H9 (cell line): ENCODE measurements around the gene KRTAP10-11. TPM values are rescaled to one million over a fixed set of nuclear protein-coding genes. Genes with fewer than 3 reads are reported as not detected.

Experiments used
- DNase-seq: peaks from one replicate; pipeline ENCODE4 v3.0.0-alpha.2; 2017
- H2AFZ ChIP-seq: one replicate; pipeline ENCODE4 v1.6.1; 2013; ENCODE audit warnings: mild to moderate bottlenecking, low read length, control low read depth, moderate library complexity
- H2AK5ac ChIP-seq: 2 replicates; pipeline ENCODE4 v1.6.1; 2013; ENCODE audit warnings: low read length, control low read depth, mixed read lengths; ENCODE audit not compliant: insufficient read length
- H2BK120ac ChIP-seq: one replicate; pipeline ENCODE4 v1.6.1; 2013; ENCODE audit warnings: low read depth, mild to moderate bottlenecking, low read length, control low read depth, inconsistent platforms; ENCODE audit not compliant: poor library complexity, severe bottlenecking
- H2BK12ac ChIP-seq: 2 replicates; pipeline ENCODE4 v1.6.1; 2013; ENCODE audit warnings: low read length, control low read depth, mixed read lengths, low read depth; ENCODE audit not compliant: insufficient read length
- H2BK15ac ChIP-seq: 2 replicates; pipeline ENCODE4 v1.6.1; 2013; ENCODE audit warnings: low read depth, low read length, control low read depth
- H2BK20ac ChIP-seq: one replicate; pipeline ENCODE4 v1.6.1; 2013; ENCODE audit warnings: low read depth, mild to moderate bottlenecking, low read length, control low read depth, inconsistent platforms; ENCODE audit not compliant: poor library complexity, severe bottlenecking
- H2BK5ac ChIP-seq: 2 replicates; pipeline ENCODE4 v1.6.1; 2013; ENCODE audit warnings: low read length, control low read depth, mixed read lengths; ENCODE audit not compliant: insufficient read length
- H3K14ac ChIP-seq: 2 replicates; pipeline ENCODE4 v1.6.1; 2013; ENCODE audit warnings: low read length, control low read depth; ENCODE audit not compliant: insufficient read depth
- H3K18ac ChIP-seq: 2 replicates; pipeline ENCODE4 v1.6.1; 2013; ENCODE audit warnings: low read depth, mild to moderate bottlenecking, mixed read lengths, low read length, control low read depth; ENCODE audit not compliant: insufficient read length
- H3K23ac ChIP-seq: 2 replicates; pipeline ENCODE4 v1.6.1; 2013; ENCODE audit warnings: low read length, control low read depth, mixed read lengths, low read depth; ENCODE audit not compliant: insufficient read length
- H3K23me2 ChIP-seq: 2 replicates; pipeline ENCODE4 v1.6.1; 2013; ENCODE audit warnings: low read depth, mild to moderate bottlenecking, mixed read lengths, low read length, control low read depth; ENCODE audit not compliant: insufficient read length, poor library complexity, severe bottlenecking
- H3K27ac ChIP-seq: 2 replicates; pipeline ENCODE4 v1.5.1; 2013; ENCODE audit warnings: low read length, control low read depth, mixed read lengths, low read depth; ENCODE audit not compliant: insufficient read length
- H3K27me3 ChIP-seq: 2 replicates; pipeline ENCODE4 v1.6.1; 2013; ENCODE audit warnings: low read length, control low read depth, inconsistent platforms; ENCODE audit not compliant: insufficient read depth
- H3K4ac ChIP-seq: 2 replicates; pipeline ENCODE4 v1.6.1; 2013; ENCODE audit warnings: low read depth, mild to moderate bottlenecking, control low read depth, inconsistent platforms, low read length, moderate library complexity
- H3K4me1 ChIP-seq: 2 replicates; pipeline ENCODE4 v1.6.1; 2013; ENCODE audit warnings: low read length, control low read depth, inconsistent platforms; ENCODE audit not compliant: insufficient read depth
- H3K4me2 ChIP-seq: 2 replicates; pipeline ENCODE4 v1.6.1; 2013; ENCODE audit warnings: low read length, control low read depth, mixed read lengths; ENCODE audit not compliant: insufficient read length, insufficient read depth
- H3K56ac ChIP-seq: 2 replicates; pipeline ENCODE4 v1.6.1; 2013; ENCODE audit warnings: low read depth, mild to moderate bottlenecking, mixed read lengths, low read length, control low read depth; ENCODE audit not compliant: insufficient read length
- H3K79me1 ChIP-seq: 2 replicates; pipeline ENCODE4 v1.6.1; 2013; ENCODE audit warnings: low read depth, mild to moderate bottlenecking, moderate library complexity, low read length, control low read depth, inconsistent platforms; ENCODE audit not compliant: insufficient read depth, poor library complexity, severe bottlenecking
- H3K79me2 ChIP-seq: 2 replicates; pipeline ENCODE4 v1.6.1; 2013; ENCODE audit warnings: low read length, control low read depth, inconsistent platforms; ENCODE audit not compliant: insufficient read depth
- H3K9ac ChIP-seq: 2 replicates; pipeline ENCODE4 v1.6.1; 2013; ENCODE audit warnings: low read length, control low read depth, mixed read lengths; ENCODE audit not compliant: insufficient read length; ENCODE audit errors: extremely low read depth
- H3K9me3 ChIP-seq: one replicate; pipeline ENCODE4 v1.6.1; 2013; ENCODE audit warnings: low read depth, low read length, inconsistent platforms; ENCODE audit not compliant: control insufficient read depth
- H3T11ph ChIP-seq: one replicate; pipeline ENCODE4 v1.6.1; 2013; ENCODE audit warnings: mild to moderate bottlenecking, low read length, control low read depth, inconsistent platforms
- H4K20me1 ChIP-seq: one replicate; pipeline ENCODE4 v1.6.1; 2013; ENCODE audit not compliant: control insufficient read depth, insufficient read length, insufficient read depth
- H4K5ac ChIP-seq: 2 replicates; pipeline ENCODE4 v1.6.1; 2013; ENCODE audit warnings: low read depth, mild to moderate bottlenecking, mixed read lengths, low read length, control low read depth; ENCODE audit not compliant: insufficient read length
- H4K8ac ChIP-seq: replicated peaks from 2 replicates; pipeline ENCODE4 v1.6.1; 2013; ENCODE audit warnings: low read length, control low read depth, mixed read lengths, low read depth; ENCODE audit not compliant: insufficient read length
- H4K91ac ChIP-seq: 2 replicates; pipeline ENCODE4 v1.6.1; 2013; ENCODE audit warnings: low read depth, mild to moderate bottlenecking, moderate library complexity, mixed read lengths, low read length, control low read depth; ENCODE audit not compliant: insufficient read length
- H3K27ac Mint-ChIP-seq, 3 experiments: 2 replicates in 2 of 3; 3 replicates in 1 of 3; pipeline ENCODE4 v1.8.0; 2020 to 2021; ENCODE audit warnings: mixed read lengths in 3 of 3, mild to moderate bottlenecking in 1 of 3, moderate library complexity in 1 of 3
- H3K27me3 Mint-ChIP-seq: 2 replicates; pipeline ENCODE4 v1.8.0; 2021; ENCODE audit warnings: low read depth, mild to moderate bottlenecking, moderate library complexity, mixed read lengths
- H3K36me3 Mint-ChIP-seq, 3 experiments: 2 replicates in 2 of 3; 3 replicates in 1 of 3; pipeline ENCODE4 v1.8.0; 2020 to 2021; ENCODE audit warnings: low read depth in 3 of 3, mixed read lengths in 3 of 3; ENCODE audit not compliant: insufficient read depth in 1 of 3
- H3K4me1 Mint-ChIP-seq, 2 experiments: 2 replicates each; pipeline ENCODE4 v1.8.0; 2020; ENCODE audit warnings: mixed read lengths in 2 of 2
- H3K4me3 Mint-ChIP-seq, 2 experiments: 2 replicates in 1 of 2; 3 replicates in 1 of 2; pipeline ENCODE4 v1.8.0; 2020 to 2021; ENCODE audit warnings: mild to moderate bottlenecking in 2 of 2, mixed read lengths in 2 of 2, moderate library complexity in 1 of 2
- H3K9me3 Mint-ChIP-seq, 2 experiments: 2 replicates in 1 of 2; 3 replicates in 1 of 2; pipeline ENCODE4 v1.8.0; 2020; ENCODE audit warnings: mild to moderate bottlenecking in 2 of 2, mixed read lengths in 2 of 2, moderate library complexity in 1 of 2
- CTCF ChIP-seq: fragments of 200-600 bp; sonication (generic); conservative IDR thresholded peaks from 3 replicates; pipeline ENCODE4 v1.8.0; 2021; ENCODE audit warnings: antibody characterized with exemption, mild to moderate bottlenecking
- WGBS: extraction: QIAGEN DNeasy Blood & Tissue Kit; methylation state at CpG from one replicate; pipeline ENCODE4 v1.1.7; 2013; ENCODE audit warnings: missing lambda C conversion rate, low lambda C conversion rate, mixed read lengths; ENCODE audit not compliant: insufficient read length; ENCODE audit errors: extremely low coverage; 5-methylcytosine and 5-hydroxymethylcytosine counted together
- total RNA-seq: library from RNA; stranded (reverse); gene quantifications from 2 replicates; pipeline ENCODE4 v1.2.1, GENCODE V29; 2021

KRTAP10-11 gene
- total RNA-seq, 1 experiment from 2014 or later, result not detected

DNA sequence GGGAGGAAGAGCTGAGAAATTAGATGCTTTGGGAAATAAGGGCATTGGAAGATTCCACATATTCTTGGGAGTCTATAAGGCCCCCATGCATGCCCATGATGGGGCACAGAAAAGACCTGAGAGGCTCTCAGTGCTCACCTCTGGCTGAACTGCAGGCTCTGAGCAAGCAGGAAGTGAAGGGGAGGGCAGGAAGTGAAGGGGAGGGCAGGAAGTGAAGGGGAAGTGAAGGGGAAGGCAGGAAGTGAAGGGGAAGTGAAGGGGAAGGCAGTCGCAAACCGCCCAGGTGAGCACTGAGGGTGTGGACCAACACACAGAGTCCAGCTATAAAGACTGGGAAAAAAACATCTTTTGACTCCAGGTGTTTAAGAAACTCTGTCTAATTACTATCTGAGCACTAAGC, 15.8 kb upstream of the KRTAP10-11 start:
- Mint-ChIP-seq H3K9me3 (peaks cover 20 to 26% of the 10 kb centered on the region in 2 experiments), H3K36me3 (peaks cover 7 to 16% (median 11%) of the 10 kb centered on the region in 3 experiments; a peak in 6 of 7 replicates), H3K27ac (no peak overlapping the region), H3K4me1 (peaks cover 3 to 7% of the 10 kb centered on the region in 2 experiments; a peak in 2 of 4 replicates), H3K4me3 (no peak overlapping the region), H3K27me3 (peaks cover 14% of the 10 kb centered on the region)
- H4K8ac ChIP-seq, result no peak overlapping the region
- H3K27me3 ChIP-seq, result no peaks in the 10 kb centered on the region
- H3K4me2 ChIP-seq, result no peak overlapping the region
- H4K20me1 ChIP-seq, result no peaks in the 10 kb centered on the region
- no peak overlapping the region for H3K9ac ChIP-seq
- no peak overlapping the region for H3K4ac ChIP-seq
- H4K5ac ChIP-seq, result no peak overlapping the region
- no peak overlapping the region for H2AK5ac ChIP-seq
- H3K9me3 ChIP-seq, result no peaks in the 10 kb centered on the region
- H2BK15ac ChIP-seq, result no peak overlapping the region
- no peaks in the 10 kb centered on the region for H3K23me2 ChIP-seq
- H3K14ac ChIP-seq, result no peak overlapping the region
- H3K79me1 ChIP-seq, result no peaks in the 10 kb centered on the region
- H2AFZ ChIP-seq, result no peak overlapping the region
- H3K56ac ChIP-seq, result no peak overlapping the region
- TF ChIP-seq CTCF, result no peak
- no peaks in the 10 kb centered on the region for H3K4me1 ChIP-seq
- H3K27ac ChIP-seq, result no peak overlapping the region
- WGBS, result no CpG with 5 or more reads among the region's 2 CpGs
- H2BK20ac ChIP-seq, result no peak overlapping the region
- no peak overlapping the region for H4K91ac ChIP-seq
- H3K79me2 ChIP-seq, result no peaks in the 10 kb centered on the region
- H2BK5ac ChIP-seq, result no peak overlapping the region
- DNase-seq, result no peak
- no peak overlapping the region for H3T11ph ChIP-seq
- H2BK120ac ChIP-seq, result no peak overlapping the region
- H3K18ac ChIP-seq, result no peak overlapping the region
- no peak overlapping the region for H3K23ac ChIP-seq
- H2BK12ac ChIP-seq, result no peak overlapping the region
